Stimulated activated CD8-positive, alpha-beta memory T cell treated with anti-CD3 and anti-CD28 coated beads, Interleukin-7, amount 100 ng/mL, for 1 hour (primary cell): ENCODE results near the gene PEX16.
A peak's percentile ranks its signal among the peaks of the same experiment; 100 is the strongest.
"Not testable (repeated sequence)": the region's sequence is repeated elsewhere in the genome, so short reads cannot be mapped to it uniquely, and the experiment has no call there.

Source experiments
- DNase-seq, 2 donors: peaks; one replicate each; pipeline ENCODE4 v3.0.0-alpha.2; 2020; ENCODE audit warnings: low read depth in 2 of 2

PEX16 gene

GRCh38 chr11:45918331-45918941, 759 bp upstream of the PEX16 start:
- DNase-seq = peak in 1 of 2 donors; percentile 40

GRCh38 chr11:45917286-45917622, 423 bp downstream of the PEX16 start:
- no peak for DNase-seq

GRCh38 chr11:45915446-45915845, 2.2 kb downstream of the PEX16 start:
- no peak for DNase-seq

GRCh38 chr11:45913942-45914635, 3.6 kb downstream of the PEX16 start:
- DNase-seq = no peak

GRCh38 chr11:45913514-45913913, 4.2 kb downstream of the PEX16 start:
- no peak for DNase-seq

GRCh38 chr11:45910623-45911022, 7.1 kb downstream of the PEX16 start:
- DNase-seq = no peak

- DNase-seq = no peak
Measured at GRCh38 chr11:45909594-45910475, 7.8 kb downstream of the PEX16 start.

- no peak for DNase-seq
Measured at GRCh38 chr11:45907911-45908370, 9.7 kb downstream of the PEX16 start.

GRCh38 chr11:45906965-45907611, 10.6 kb downstream of the PEX16 start, which contains the start of gene FREY1:
FREY1 (minus strand) TSS chr11:45907271; CDS start chr11:45907245, 26 bp downstream.
- DNase-seq = no peak

GRCh38 chr11:45906096-45906682, 11.5 kb downstream of the PEX16 start:
- DNase-seq = no peak

- DNase-seq = not testable (repeated sequence)
Measured at GRCh38 chr11:45905576-45905975, 12.1 kb downstream of the PEX16 start.

- DNase-seq = no peak
Measured at GRCh38 chr11:45905095-45905494, 12.6 kb downstream of the PEX16 start.

- DNase-seq = no peak
Measured at GRCh38 chr11:45904309-45904915, 13.3 kb downstream of the PEX16 start.

- DNase-seq = no peak
Measured at GRCh38 chr11:45902452-45903380, 15.0 kb downstream of the PEX16 start.

GRCh38 chr11:45901626-45902025, 16.1 kb downstream of the PEX16 start:
- DNase-seq = no peak

- DNase-seq = no peak
Measured at GRCh38 chr11:45900916-45901617, 16.6 kb downstream of the PEX16 start.

- DNase-seq = not testable (repeated sequence)
Measured at GRCh38 chr11:45900175-45900800, 17.4 kb downstream of the PEX16 start.

- peak in 1 of 2 donors; percentile 33 for DNase-seq
Measured at GRCh38 chr11:45899448-45900174, 18.1 kb downstream of the PEX16 start.
